GM21447 (cell line): ENCODE data around the gene PASK.

ENCODE experiments used
- ATAC-seq: cut with Tn5 transposase; IDR thresholded peaks from one replicate; pipeline ENCODE4 v1.9.1; 2021; ENCODE audit not compliant: unreplicated experiment

Gene PASK

DNA sequence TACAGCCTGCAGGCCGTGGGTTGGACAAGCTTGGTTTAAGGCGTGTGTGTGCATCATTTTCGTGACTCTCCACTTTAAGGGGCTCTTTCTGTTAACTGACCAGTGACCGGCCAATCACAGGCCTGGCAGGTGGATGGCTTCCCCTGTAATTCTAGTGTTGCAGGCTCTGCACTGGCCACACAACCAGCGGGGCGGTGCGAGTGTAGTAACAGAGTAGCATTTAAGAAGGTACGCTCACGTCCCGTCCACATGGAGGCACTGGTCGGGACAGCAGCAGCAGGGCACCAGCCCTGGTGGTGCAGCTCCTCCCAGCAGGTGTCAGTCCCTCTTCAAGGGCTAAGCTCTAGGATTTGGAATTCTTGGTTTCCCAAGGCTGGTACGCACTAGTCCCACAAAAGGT is 31.2 kb upstream of the PASK start:
- no peak for ATAC-seq

- no peak for ATAC-seq
These were observed 30.6 kb upstream of the PASK start for GRCh38 chr2:241179899-241180298.

- ATAC-seq, result no peak
These were observed 29.7 kb upstream of the PASK start for GRCh38 chr2:241178961-241179360.

GRCh38 chr2:241177526-241178334 is 28.5 kb upstream of the PASK start:
- no peak for ATAC-seq

- ATAC-seq, result no peak
These were observed 24.3 kb upstream of the PASK start for GRCh38 chr2:241173557-241173956.

GRCh38 chr2:241168366-241168765 is 19.1 kb upstream of the PASK start:
- no peak for ATAC-seq

DNA sequence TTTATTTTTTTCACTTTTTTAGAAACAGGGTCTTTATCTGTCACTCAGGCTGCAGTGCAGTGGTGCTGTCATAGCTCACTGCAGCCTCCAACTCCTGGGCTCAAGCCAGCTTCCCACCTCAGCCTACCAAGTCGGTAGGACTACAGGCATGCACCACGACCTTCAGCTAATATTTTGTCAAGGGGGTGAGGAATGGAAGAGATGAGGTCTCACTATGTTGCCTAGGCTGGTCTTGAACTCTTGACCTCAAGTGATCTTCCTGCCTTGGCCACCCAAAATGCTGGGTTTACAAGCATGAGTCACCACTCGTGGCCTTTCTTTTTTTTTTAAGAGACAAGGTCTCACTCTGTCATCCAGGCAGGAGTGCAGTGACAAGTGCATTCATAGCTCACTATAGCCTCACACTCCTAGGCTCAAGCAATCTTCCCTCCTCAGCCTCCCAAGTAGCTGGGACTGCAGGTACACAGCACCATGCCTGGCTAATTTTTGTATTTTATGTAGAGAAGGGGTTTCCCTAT is 14.4 kb upstream of the PASK start:
- ATAC-seq, result no peak

GRCh38 chr2:241161646-241162281 is 12.5 kb upstream of the PASK start:
- no peak for ATAC-seq

GRCh38 chr2:241160318-241160717 is 11.0 kb upstream of the PASK start:
- ATAC-seq, result no peak

DNA sequence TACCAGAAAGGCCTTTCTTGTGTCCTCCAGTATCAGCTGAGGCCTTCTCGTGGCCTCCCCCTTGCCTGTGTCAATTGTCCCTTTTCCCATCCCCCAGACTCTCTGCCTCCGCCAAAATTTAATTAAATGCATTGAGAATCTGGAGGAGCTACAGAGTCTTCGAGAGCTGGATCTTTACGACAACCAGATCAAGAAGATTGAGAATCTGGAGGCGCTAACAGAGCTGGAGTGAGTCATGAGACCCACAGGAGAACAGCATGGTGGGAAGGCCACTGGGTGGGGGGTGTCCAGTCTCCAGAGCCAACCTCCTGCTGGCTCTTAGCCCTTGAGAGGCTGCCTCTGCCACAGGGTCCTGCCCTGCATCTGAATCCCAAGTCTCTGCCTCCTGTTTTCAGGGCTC is 9.8 kb upstream of the PASK start:
- no peak for ATAC-seq

DNA sequence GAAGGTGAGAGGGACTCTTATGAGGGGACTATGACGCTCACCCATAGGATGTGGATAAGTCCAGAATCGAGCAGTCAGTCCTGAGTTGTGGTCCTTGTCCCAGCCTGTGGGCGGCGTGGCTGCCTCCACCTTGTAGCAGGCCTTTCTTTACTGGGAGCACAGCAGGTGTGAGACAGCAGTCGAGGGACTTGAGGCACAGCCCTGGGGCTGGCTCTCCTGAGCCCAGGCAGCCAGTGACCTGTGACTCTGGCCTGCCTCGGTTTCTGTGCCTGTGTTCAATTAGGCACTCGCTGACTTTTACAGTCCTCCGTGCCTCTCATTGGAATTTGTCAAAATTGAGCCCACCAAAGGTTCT is 9.3 kb upstream of the PASK start:
- ATAC-seq, result no peak

DNA sequence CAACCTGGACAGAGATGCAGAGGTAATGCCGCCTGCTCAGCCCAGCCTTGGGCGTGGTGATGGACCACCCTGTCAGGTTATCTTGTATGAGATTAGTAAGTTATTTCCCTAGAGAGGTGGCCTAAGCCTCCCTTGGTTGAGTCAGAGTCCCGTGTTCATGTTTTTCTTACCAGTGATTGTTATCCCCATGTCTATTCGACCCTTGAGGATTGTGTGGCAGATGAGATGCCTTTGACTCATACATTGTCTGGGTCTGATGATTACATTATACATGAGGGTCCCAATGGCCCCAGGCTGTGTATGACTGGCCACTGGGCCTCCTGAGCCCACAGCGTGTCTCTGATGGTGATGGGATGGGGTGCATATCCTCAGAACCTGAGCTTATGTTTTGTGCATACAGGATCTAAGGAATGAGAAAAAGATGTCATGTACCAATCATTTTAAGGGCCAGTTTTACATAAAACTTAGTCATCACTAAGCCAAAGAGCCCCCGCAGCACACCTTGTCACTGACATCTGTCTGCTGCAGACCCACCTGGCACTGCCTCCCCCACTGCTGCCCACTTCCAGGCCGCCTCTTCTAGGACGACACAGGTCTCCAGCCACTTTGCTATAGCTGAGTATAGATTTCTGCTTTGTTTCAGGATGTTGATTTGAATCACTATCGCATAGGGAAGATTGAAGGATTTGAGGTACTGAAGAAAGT is 8.7 kb upstream of the PASK start:
- ATAC-seq, result no peak

GRCh38 chr2:241156971-241157441 is 7.7 kb upstream of the PASK start:
- no peak for ATAC-seq

GRCh38 chr2:241155936-241156335 is 6.7 kb upstream of the PASK start:
- ATAC-seq, result no peak

- ATAC-seq, result no peak
These were observed 5.6 kb upstream of the PASK start for GRCh38 chr2:241154915-241155314.

DNA sequence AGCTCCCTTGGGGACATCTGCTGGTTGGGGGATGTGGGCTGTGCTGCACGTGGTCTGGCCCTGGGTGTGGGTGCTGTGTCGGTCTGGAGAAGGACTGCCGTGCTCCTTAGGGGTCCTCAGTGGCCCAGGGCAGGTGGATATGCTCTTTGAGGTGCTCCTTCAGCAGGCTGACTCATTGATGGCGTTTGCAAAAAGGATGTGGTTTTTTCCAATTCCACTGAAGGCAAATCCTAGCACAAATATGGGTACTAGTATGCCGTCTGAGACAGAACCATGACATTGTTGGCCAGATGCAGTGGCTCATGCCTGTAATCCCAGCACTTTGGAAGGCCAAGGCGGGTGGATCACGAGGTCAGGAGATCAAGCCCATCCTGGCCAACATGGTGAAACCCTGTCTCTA is 4.3 kb upstream of the PASK start:
- ATAC-seq, result no peak

- no peak for ATAC-seq
These were observed 2.8 kb upstream of the PASK start for GRCh38 chr2:241151934-241152660.

GRCh38 chr2:241150660-241151530 is 1.6 kb upstream of the PASK start:
- no peak for ATAC-seq

DNA sequence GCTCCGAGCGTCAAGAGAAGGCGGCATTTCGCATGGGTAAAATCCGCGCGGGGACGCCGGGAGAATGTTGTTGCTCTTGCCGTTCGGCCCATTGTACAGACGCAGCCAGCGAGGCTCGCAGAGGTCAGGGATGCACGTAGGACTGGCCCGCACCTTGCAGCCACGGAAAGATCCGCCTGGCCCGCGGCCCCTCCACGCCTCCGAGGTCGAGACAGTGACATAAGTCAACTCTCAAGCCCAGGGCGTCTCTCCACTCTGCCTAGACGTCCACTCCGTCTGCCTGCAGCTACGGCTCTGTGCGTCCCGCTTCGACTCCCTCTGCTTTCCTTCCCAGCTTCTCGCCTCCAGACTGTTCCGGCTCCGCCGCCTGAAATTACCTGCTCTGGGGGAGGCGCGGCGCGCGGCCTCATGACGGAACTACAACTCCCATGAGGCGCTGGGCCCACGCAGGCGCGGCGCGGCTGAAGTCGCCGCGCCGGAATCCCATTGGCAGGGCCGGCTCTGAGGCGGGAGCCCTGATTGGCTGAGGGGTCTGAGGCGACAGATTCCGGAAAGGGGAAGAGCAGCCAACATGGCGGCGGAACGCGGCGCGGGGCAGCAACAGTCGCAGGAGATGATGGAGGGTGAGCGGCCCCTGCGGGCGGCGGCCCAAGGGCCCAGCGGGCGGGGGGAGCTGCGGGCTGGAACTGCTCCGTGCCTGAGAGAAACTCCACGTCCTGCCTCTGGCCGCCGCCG is 820 bp upstream of the PASK start, which contains the start of gene PPP1R7:
TSS of gene PPP1R7 (plus strand) at position 543 of the 735 bp plus-strand sequence. CDS start at position 572, 29 bp downstream.
- peak; percentile 60 for ATAC-seq

DNA sequence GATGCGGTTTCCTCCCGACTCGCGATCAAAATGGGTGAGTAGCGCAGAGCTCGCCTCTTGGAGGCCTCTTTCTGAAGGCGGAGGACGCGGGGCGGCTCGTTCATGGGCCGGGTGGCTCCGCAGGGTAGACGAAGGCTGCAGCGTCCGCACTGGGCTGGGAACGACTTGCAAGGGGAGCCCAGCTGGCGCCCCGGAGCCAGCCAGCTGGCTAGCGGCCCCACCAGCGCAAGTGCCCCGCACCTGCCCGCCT is 328 bp upstream of the PASK start:
- ATAC-seq, result peak; percentile 19
